ENCODE data around the gene TESK1.

DNA sequence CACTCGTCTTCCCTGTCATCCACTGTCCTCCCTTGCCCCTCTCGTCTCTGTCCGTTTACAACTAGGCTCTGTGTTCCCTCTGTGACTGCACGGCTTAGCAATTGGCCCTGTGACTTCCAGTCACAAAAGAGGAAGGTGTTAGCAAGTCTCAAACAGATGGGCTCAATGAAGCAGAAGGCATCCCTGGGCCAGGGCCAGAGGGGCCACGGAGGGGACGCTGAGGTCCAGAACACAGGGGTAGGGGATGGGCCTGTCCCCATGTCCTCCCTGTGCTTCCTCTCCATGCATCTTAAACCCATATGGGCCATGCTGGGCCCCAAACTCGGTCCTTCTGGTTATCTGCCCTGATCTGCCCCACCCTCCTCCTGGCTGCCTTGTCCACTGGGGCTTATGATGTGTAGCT is 13.3 kb downstream of the TESK1 start, which contains the start of gene CD72:
- TF ChIP-seq, protein P1, sequence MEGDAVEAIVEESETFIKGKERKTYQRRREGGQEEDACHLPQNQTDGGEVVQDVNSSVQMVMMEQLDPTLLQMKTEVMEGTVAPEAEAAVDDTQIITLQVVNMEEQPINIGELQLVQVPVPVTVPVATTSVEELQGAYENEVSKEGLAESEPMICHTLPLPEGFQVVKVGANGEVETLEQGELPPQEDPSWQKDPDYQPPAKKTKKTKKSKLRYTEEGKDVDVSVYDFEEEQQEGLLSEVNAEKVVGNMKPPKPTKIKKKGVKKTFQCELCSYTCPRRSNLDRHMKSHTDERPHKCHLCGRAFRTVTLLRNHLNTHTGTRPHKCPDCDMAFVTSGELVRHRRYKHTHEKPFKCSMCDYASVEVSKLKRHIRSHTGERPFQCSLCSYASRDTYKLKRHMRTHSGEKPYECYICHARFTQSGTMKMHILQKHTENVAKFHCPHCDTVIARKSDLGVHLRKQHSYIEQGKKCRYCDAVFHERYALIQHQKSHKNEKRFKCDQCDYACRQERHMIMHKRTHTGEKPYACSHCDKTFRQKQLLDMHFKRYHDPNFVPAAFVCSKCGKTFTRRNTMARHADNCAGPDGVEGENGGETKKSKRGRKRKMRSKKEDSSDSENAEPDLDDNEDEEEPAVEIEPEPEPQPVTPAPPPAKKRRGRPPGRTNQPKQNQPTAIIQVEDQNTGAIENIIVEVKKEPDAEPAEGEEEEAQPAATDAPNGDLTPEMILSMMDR (IDR thresholded peaks at IDR 0.05), result no peak
- no peak for TF ChIP-seq POLR2A (IDR thresholded peaks at IDR 0.05)
